ENCODE measurements around the gene L3MBTL4. TPM values are rescaled to one million over a fixed set of nuclear protein-coding genes. Genes with fewer than 3 reads are reported as not detected.
"Not testable (repeated sequence)": the region's sequence is repeated elsewhere in the genome, so short reads cannot be mapped to it uniquely, and the experiment has no call there.

The L3MBTL4 gene
- total and polyA plus RNA-seq, 2 donors, result 3.4 to 4.3 TPM

DNA sequence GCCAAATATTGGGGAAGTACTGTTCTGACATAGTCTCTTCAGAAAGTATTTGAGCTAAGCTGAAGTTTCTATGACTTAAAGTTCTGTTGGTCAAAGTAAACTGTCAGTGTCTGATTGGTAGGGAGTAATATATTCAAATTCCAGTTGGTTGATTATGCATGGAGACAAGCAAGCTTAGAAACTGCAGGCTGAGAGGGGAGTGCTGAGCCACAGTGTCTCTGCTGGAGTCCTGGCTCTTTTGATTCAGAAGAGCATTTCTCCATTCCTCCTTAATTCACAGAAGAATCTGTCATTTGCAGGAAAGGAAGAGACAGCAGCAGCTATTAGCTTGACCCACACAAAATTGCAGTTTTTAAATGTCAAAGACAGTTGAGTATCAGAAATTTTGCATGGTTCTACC, 318.0 kb downstream of the L3MBTL4 start:
- no peak for DNase-seq (ENCODE audit: low read depth in 6 of 9, low spot score in 9 of 9)
- no peaks in the 10 kb centered on the region for H3K9me3 ChIP-seq (ENCODE audit: control insufficient read depth in 2 of 2, insufficient read depth in 1 of 2, low read length in 1 of 2)
- H3K4me1 ChIP-seq (ENCODE audit: control insufficient read depth in 2 of 2, insufficient read depth in 2 of 2, low read length in 2 of 2), result no peaks in the 10 kb centered on the region
- no peak overlapping the region for H3K4me3 ChIP-seq (ENCODE audit: low read length in 2 of 2)
- H3K36me3 ChIP-seq (ENCODE audit: control insufficient read depth in 2 of 2, insufficient read depth in 2 of 2, low read length in 1 of 2), result no peaks in the 10 kb centered on the region
- no peaks in the 10 kb centered on the region for H3K27me3 ChIP-seq (ENCODE audit: control insufficient read depth in 2 of 2, insufficient read depth in 1 of 2, low read length in 1 of 2)
- H3K27ac ChIP-seq (ENCODE audit: low read depth in 1 of 2, low read length in 1 of 2), result no peak overlapping the region

DNA sequence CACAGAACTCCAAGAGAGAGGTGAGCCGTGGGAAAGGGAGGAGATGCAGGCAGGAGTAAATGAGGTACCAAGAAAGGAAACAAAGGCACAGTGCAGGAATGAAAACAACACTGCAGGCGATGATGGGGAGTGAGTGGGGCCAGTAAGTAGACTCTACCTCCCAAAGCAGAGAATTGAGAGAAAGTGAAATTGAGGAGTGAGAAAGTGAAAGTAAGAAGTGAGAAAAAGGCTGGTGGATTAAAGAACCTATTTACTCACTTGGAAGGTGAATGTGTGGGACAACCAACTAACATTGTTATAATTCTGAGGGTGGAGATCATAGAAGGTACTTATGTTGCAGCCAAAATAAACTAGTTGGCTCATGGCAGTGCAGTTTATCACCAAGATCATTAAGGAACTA, 326.3 kb downstream of the L3MBTL4 start:
- no peaks in the 10 kb centered on the region for H3K36me3 ChIP-seq (ENCODE audit: control insufficient read depth in 2 of 2, insufficient read depth in 2 of 2, low read length in 1 of 2)
- no peaks in the 10 kb centered on the region for H3K4me1 ChIP-seq (ENCODE audit: control insufficient read depth in 2 of 2, insufficient read depth in 2 of 2, low read length in 2 of 2)
- H3K9me3 ChIP-seq (ENCODE audit: control insufficient read depth in 2 of 2, insufficient read depth in 1 of 2, low read length in 1 of 2), result no peaks in the 10 kb centered on the region
- no peak overlapping the region for H3K4me3 ChIP-seq (ENCODE audit: low read length in 2 of 2)
- no peak for DNase-seq (ENCODE audit: low read depth in 6 of 9, low spot score in 9 of 9)
- no peak overlapping the region for H3K27ac ChIP-seq (ENCODE audit: low read depth in 1 of 2, low read length in 1 of 2)
- H3K27me3 ChIP-seq (ENCODE audit: control insufficient read depth in 2 of 2, insufficient read depth in 1 of 2, low read length in 1 of 2), result no peaks in the 10 kb centered on the region
- WGBS, result over 99% methylated on average over 2 of the region's 2 CpGs

DNA sequence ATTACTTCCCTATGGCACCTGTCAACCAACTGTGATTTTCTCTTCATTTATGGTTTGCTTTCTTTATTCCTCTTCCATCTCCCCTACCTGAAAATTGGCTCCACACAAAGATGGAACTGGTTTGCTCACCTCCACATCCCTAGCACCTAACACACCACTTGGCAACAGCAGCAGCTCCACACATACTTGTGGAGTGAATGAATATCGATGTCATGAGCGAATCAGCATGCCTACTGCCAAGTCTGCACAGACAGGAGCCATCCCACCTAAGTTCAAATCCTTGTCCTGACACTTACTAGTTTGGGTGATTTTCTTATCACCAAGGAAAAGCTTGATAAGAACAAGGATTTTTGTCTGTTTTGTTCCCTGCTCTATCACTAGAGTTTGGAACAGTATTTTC, 328.0 kb downstream of the L3MBTL4 start:
- no peaks in the 10 kb centered on the region for H3K36me3 ChIP-seq (ENCODE audit: control insufficient read depth in 2 of 2, insufficient read depth in 2 of 2, low read length in 1 of 2)
- H3K27ac ChIP-seq (ENCODE audit: low read depth in 1 of 2, low read length in 1 of 2), result no peak overlapping the region
- no peaks in the 10 kb centered on the region for H3K27me3 ChIP-seq (ENCODE audit: control insufficient read depth in 2 of 2, insufficient read depth in 1 of 2, low read length in 1 of 2)
- no peak overlapping the region for H3K4me3 ChIP-seq (ENCODE audit: low read length in 2 of 2)
- DNase-seq (ENCODE audit: low read depth in 6 of 9, low spot score in 9 of 9), result no peak
- H3K4me1 ChIP-seq (ENCODE audit: control insufficient read depth in 2 of 2, insufficient read depth in 2 of 2, low read length in 2 of 2), result no peaks in the 10 kb centered on the region
- H3K9me3 ChIP-seq (ENCODE audit: control insufficient read depth in 2 of 2, insufficient read depth in 1 of 2, low read length in 1 of 2), result no peaks in the 10 kb centered on the region
- 97% methylated on average over 2 of the region's 2 CpGs for WGBS

DNA sequence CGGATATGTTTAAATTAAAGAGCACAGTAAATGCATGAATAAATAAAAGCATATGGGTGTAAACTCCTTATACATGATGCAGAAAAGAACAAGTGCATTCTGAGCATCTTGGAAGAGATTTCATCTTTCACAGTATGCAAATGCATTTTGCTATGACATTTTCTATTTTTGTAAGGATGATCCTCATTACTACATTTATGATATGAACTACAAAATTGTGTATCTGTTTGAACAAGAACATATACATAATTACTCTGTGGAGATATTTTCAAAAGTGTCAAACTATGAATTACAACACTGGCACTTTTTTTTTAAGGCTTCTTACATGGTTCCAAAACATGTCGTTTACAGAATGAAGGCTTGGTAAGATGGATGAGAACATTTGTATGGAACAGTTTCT, 335.3 kb downstream of the L3MBTL4 start:
- DNase-seq (ENCODE audit: low read depth in 6 of 9, low spot score in 9 of 9), result no peak
- Histone ChIP-seq H3K4me1 (ENCODE audit: control insufficient read depth in 2 of 2, insufficient read depth in 2 of 2, low read length in 2 of 2) (no peaks in the 10 kb centered on the region), H3K27ac (ENCODE audit: low read depth in 1 of 2, low read length in 1 of 2) (no peak overlapping the region), H3K9me3 (ENCODE audit: control insufficient read depth in 2 of 2, insufficient read depth in 1 of 2, low read length in 1 of 2) (no peaks in the 10 kb centered on the region), H3K36me3 (ENCODE audit: control insufficient read depth in 2 of 2, insufficient read depth in 2 of 2, low read length in 1 of 2) (no peaks in the 10 kb centered on the region), H3K4me3 (ENCODE audit: low read length in 2 of 2) (no peak overlapping the region), H3K27me3 (ENCODE audit: control insufficient read depth in 2 of 2, insufficient read depth in 1 of 2, low read length in 1 of 2) (no peaks in the 10 kb centered on the region)
- WGBS, result 96% methylated on average over 2 of the region's 2 CpGs

DNA sequence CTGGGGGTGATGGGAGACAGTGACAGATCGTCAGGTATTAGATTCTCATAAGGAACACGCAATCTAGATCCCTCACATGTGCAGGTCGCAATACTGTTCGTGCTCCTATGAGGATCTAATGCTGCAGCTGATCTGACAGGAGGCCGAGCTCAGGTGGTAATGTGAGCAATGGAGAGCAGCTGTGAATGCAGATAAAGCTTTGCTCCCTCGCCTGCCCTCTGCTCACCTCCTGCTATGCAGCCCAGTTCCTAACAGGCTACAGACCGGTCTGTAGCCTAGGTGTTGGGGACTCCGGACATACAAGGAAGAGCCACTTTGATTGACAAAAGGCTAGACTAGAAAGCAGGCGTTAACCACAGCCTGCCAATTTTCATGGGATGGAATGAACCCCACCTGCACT, 335.8 kb downstream of the L3MBTL4 start:
- 95% methylated on average over 9 of the region's 9 CpGs for WGBS
- Histone ChIP-seq H3K27me3 (ENCODE audit: control insufficient read depth in 2 of 2, insufficient read depth in 1 of 2, low read length in 1 of 2) (no peaks in the 10 kb centered on the region), H3K9me3 (ENCODE audit: control insufficient read depth in 2 of 2, insufficient read depth in 1 of 2, low read length in 1 of 2) (no peaks in the 10 kb centered on the region), H3K36me3 (ENCODE audit: control insufficient read depth in 2 of 2, insufficient read depth in 2 of 2, low read length in 1 of 2) (no peaks in the 10 kb centered on the region), H3K4me3 (ENCODE audit: low read length in 2 of 2) (no peak overlapping the region), H3K4me1 (ENCODE audit: control insufficient read depth in 2 of 2, insufficient read depth in 2 of 2, low read length in 2 of 2) (no peaks in the 10 kb centered on the region), H3K27ac (ENCODE audit: low read depth in 1 of 2, low read length in 1 of 2) (no peak overlapping the region)
- no peak for DNase-seq (ENCODE audit: low read depth in 6 of 9, low spot score in 9 of 9)

DNA sequence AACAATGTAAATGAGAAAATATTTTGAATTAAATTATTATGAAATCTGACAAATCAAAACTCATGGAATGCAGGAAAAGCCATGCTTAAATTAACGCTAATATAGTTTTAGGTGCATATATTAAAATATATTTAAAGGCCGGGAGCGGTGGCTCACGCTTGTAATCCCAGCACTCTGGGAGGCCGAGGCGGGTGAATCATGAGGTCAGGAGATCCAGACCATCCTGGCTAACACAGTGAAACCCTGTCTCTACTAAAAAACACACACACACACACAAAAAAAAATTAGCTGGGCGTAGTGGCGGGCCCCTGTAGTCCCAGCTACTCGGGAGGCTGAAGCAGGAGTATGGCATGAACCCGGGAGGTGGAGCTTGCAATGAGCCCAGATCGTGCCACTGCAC, 342.3 kb downstream of the L3MBTL4 start:
- H3K27ac ChIP-seq (ENCODE audit: low read depth in 1 of 2, low read length in 1 of 2); H3K27me3 ChIP-seq (ENCODE audit: control insufficient read depth in 2 of 2, insufficient read depth in 1 of 2, low read length in 1 of 2); DNase-seq (ENCODE audit: low read depth in 6 of 9, low spot score in 9 of 9); H3K36me3 ChIP-seq (ENCODE audit: control insufficient read depth in 2 of 2, insufficient read depth in 2 of 2, low read length in 1 of 2); H3K4me1 ChIP-seq (ENCODE audit: control insufficient read depth in 2 of 2, insufficient read depth in 2 of 2, low read length in 2 of 2); H3K4me3 ChIP-seq (ENCODE audit: low read length in 2 of 2); H3K9me3 ChIP-seq (ENCODE audit: control insufficient read depth in 2 of 2, insufficient read depth in 1 of 2, low read length in 1 of 2): not testable (repeated sequence)
- WGBS, result 97% methylated on average over 11 of the region's 11 CpGs

DNA sequence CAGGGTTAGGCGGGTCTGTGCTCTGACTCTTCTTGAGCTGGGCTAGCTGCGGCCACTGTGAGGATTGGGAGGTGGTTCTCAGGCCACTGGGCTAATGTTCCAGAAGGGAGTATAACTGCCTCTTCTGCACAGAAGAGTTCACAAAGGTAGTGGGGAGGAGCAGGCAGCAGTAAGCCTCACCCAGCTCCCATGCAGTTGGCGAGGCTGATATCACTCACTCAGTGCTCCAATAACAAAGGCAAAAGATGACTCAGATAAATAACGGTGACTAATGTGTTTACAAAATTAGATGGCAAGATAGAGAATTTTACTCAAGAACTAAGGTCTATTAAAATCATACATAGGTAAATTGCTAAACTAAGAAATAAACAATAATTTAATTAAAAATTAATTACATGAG, 345.2 kb downstream of the L3MBTL4 start:
- H3K4me3 ChIP-seq (ENCODE audit: low read length in 2 of 2), result no peak overlapping the region
- no peaks in the 10 kb centered on the region for H3K36me3 ChIP-seq (ENCODE audit: control insufficient read depth in 2 of 2, insufficient read depth in 2 of 2, low read length in 1 of 2)
- H3K27ac ChIP-seq (ENCODE audit: low read depth in 1 of 2, low read length in 1 of 2), result no peak overlapping the region
- no peaks in the 10 kb centered on the region for H3K9me3 ChIP-seq (ENCODE audit: control insufficient read depth in 2 of 2, insufficient read depth in 1 of 2, low read length in 1 of 2)
- DNase-seq (ENCODE audit: low read depth in 6 of 9, low spot score in 9 of 9), result no peak
- 96% methylated on average over 4 of the region's 4 CpGs for WGBS
- H3K27me3 ChIP-seq (ENCODE audit: control insufficient read depth in 2 of 2, insufficient read depth in 1 of 2, low read length in 1 of 2), result no peaks in the 10 kb centered on the region
- H3K4me1 ChIP-seq (ENCODE audit: control insufficient read depth in 2 of 2, insufficient read depth in 2 of 2, low read length in 2 of 2), result no peaks in the 10 kb centered on the region

DNA sequence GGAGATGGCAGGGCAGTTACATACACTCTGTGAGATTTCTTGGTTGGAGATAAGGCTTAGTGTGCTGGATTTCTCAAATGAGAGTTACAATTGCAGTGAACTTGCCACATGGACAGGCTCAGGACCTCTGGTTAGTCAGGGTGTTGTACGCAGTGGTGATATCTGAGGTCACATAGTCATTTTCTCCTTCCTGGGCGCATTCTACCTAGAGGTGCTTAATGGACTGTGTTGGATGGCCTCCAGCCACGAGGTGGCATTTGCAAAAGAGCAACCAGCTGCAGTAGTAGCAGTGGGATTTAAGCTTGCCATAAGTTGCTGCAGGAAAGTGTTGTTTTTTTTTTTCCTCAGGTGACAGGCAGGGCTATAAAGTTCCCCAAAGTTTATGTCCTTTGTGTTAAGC, 345.6 kb downstream of the L3MBTL4 start:
- Histone ChIP-seq H3K4me3 (ENCODE audit: low read length in 2 of 2) (no peak overlapping the region), H3K27ac (ENCODE audit: low read depth in 1 of 2, low read length in 1 of 2) (no peak overlapping the region), H3K36me3 (ENCODE audit: control insufficient read depth in 2 of 2, insufficient read depth in 2 of 2, low read length in 1 of 2) (no peaks in the 10 kb centered on the region), H3K4me1 (ENCODE audit: control insufficient read depth in 2 of 2, insufficient read depth in 2 of 2, low read length in 2 of 2) (no peaks in the 10 kb centered on the region), H3K9me3 (ENCODE audit: control insufficient read depth in 2 of 2, insufficient read depth in 1 of 2, low read length in 1 of 2) (no peaks in the 10 kb centered on the region), H3K27me3 (ENCODE audit: control insufficient read depth in 2 of 2, insufficient read depth in 1 of 2, low read length in 1 of 2) (no peaks in the 10 kb centered on the region)
- DNase-seq (ENCODE audit: low read depth in 6 of 9, low spot score in 9 of 9), result no peak
- WGBS, result 88% methylated on average over 3 of the region's 3 CpGs

DNA sequence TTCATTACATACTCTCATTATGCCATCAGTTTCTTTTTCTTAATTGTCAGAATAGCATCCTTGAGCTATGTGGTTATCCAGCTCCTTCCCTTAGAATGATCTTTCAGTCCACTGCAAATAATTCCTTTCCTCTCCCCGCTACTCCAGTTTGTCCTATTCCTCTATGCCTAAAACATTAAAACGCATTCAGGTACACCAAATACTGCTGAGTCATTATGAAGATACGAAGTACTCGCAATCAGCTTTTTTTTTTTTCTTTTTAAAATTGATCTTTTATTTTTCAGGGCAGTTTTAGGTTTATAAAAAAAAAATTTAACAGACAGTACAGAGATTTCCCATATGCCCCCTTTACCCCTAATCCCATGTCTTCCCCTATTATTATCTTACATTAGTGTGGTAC, 354.6 kb downstream of the L3MBTL4 start:
- H3K27ac ChIP-seq (ENCODE audit: low read depth in 1 of 2, low read length in 1 of 2), result no peak overlapping the region
- H3K4me3 ChIP-seq (ENCODE audit: low read length in 2 of 2), result no peak overlapping the region
- 95% methylated on average over 4 of the region's 4 CpGs for WGBS

DNA sequence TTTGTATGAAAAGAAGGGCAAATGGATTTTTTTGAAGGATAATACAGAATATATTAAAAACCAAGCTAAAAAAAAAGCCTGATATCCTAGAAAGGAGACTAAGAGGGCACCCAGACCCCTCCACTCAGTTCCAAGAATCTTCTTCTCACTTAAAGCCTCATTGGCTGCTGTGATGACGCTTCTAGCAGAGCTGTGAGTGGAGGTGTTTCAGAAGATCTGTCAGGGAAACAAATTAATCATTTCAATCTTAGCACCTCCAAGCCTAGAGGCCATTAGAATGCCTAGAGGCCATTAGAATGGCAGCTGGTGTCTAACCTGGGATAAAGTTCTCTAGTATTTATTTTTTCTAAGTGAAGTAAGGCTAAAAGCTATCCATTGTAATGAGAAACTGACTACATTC, 355.2 kb downstream of the L3MBTL4 start:
- Histone ChIP-seq H3K4me1 (ENCODE audit: control insufficient read depth in 2 of 2, insufficient read depth in 2 of 2, low read length in 2 of 2) (peaks cover 0 to 2% of the 10 kb centered on the region in 2 donors), H3K27ac (ENCODE audit: low read depth in 1 of 2, low read length in 1 of 2) (no peak overlapping the region), H3K4me3 (ENCODE audit: low read length in 2 of 2) (no peak overlapping the region), H3K36me3 (ENCODE audit: control insufficient read depth in 2 of 2, insufficient read depth in 2 of 2, low read length in 1 of 2) (no peaks in the 10 kb centered on the region), H3K9me3 (ENCODE audit: control insufficient read depth in 2 of 2, insufficient read depth in 1 of 2, low read length in 1 of 2) (no peaks in the 10 kb centered on the region), H3K27me3 (ENCODE audit: control insufficient read depth in 2 of 2, insufficient read depth in 1 of 2, low read length in 1 of 2) (no peaks in the 10 kb centered on the region)
- DNase-seq (ENCODE audit: low read depth in 6 of 9, low spot score in 9 of 9), result no peak
- WGBS, result 93% methylated on average over 1 of the region's 1 CpG

More for the DNA sequence above, 354.6 kb downstream of the L3MBTL4 start:
- DNase-seq (ENCODE audit: low read depth in 6 of 9, low spot score in 9 of 9), result no peak
- H3K9me3 ChIP-seq (ENCODE audit: control insufficient read depth in 2 of 2, insufficient read depth in 1 of 2, low read length in 1 of 2), result no peaks in the 10 kb centered on the region
- H3K4me1 ChIP-seq (ENCODE audit: control insufficient read depth in 2 of 2, insufficient read depth in 2 of 2, low read length in 2 of 2), result peaks cover 0 to 2% of the 10 kb centered on the region in 2 donors
- no peaks in the 10 kb centered on the region for H3K36me3 ChIP-seq (ENCODE audit: control insufficient read depth in 2 of 2, insufficient read depth in 2 of 2, low read length in 1 of 2)
- H3K27me3 ChIP-seq (ENCODE audit: control insufficient read depth in 2 of 2, insufficient read depth in 1 of 2, low read length in 1 of 2), result no peaks in the 10 kb centered on the region
